Eye (tissue), 1 donor: Measurements from ENCODE around the gene C2CD2.
"Not testable (repeated sequence)": the region's sequence is repeated elsewhere in the genome, so short reads cannot be mapped to it uniquely, and the experiment has no call there.

Source experiments
- DNase-seq: peaks from one replicate; pipeline ENCODE4 v3.0.0-alpha.2; 2015

The C2CD2 gene

DNA sequence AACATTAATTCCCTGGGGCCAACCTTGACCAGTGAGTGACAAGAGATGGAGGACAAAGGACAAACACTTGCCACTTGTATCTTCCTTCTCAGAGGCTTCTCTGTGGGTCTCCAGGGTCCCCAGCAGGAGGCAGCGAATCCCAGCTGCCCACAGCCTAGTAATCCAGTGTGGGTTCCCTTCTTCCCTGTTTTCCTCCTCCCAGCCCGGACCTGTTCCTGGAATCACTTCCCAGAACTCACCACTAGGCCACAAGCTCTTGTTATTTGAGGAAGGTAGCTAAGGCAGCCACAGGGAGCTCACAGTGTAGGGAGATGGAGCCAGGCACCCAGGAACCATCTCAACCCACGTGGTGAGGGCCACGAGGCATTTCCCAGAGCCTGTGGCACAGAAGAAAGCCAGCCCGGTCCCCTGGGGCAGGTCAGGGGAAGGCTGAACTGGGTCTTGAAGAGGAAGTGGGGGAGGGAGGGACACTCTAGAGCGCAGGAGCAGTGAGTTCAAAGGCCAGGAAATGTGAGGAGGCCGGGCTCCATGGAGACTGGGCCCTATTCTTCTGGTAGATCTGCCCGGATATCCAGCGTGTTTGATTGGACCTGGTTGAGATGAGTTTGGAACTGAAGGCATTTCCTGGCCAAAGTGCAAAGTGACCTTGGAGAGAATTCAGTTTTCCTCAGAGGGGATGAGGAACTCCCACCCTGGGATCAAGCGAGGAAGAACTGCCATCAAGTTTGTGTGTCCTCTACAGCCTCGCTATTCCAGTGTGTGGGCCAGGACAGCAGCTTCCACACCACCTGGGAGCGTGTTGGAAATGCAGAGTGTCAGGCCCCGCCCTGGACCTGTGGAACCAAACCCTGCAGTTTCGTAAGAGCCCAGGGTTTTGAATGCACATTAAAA lies 20.3 kb upstream of the C2CD2 start:
- DNase-seq = no peak

- no peak for DNase-seq
These were observed 19.6 kb upstream of the C2CD2 start for GRCh38 chr21:41973427-41973831.

- DNase-seq = no peak
These were observed 18.8 kb upstream of the C2CD2 start for GRCh38 chr21:41972511-41973205.

- no peak for DNase-seq
These were observed 18.1 kb upstream of the C2CD2 start for GRCh38 chr21:41971891-41972290.

DNA sequence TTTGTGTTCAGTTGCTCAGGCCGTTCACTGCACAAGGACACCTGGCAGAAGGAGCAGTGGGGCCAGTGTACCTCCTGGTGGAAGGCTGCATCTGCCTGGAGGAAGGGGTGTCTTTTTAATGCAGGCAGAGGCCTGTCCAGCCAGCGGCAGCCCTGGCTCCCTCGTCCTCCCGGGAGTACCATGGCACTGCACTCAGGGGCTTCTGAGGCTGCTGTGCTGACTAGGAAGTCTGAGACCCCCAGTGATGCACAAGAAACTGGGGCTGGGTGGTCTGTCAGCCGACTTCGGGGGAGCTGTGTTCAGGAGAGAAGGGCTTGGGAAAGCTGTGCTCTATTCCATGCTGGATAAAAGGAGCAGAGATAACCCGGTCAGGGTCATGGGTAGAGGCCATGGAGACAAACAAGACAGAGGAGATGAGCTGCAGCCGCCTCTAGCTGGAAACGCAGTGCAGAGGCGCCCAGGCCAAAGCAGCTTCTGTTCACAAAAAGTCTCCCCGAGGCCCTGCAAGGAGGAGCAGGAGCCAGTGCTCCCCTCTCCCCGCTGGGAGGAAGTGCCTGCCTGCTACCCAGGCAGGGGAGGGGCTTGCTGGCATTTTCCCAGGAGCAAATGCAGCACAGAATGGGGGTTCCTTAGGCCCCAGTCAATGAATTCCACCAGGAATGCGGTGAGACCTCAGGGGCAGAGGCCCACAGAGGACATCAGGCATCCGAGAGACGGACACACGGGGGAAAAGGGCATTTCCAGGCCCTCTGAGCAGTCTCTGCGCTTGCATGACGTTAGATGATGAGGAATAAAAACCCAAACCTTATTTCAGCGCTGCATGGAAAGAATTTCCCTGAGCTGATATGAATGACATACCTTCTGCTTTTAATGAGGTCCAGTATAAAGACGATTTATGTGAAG lies 17.2 kb upstream of the C2CD2 start:
- no peak for DNase-seq

- DNase-seq = no peak
These were observed 16.2 kb upstream of the C2CD2 start for GRCh38 chr21:41970106-41970391.

DNA sequence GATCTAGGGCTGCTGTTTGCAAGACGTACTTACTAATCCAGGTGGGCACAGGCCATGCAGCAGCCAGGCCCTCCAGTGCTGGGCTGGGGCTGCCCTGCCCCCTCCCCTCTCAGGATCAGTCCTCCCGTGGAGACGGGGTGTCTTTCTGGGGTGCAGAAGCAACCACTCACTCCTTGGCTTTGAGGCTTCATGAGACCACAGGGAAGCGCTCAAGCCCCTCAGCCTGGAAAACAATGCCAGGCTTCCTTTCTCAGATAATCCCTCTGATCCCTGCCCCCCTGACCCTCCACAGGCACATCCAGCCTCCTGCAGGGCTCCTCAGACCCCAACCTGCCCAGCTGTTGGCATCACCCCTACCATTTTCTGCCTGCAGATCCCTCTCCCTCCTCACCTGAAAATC lies 13.9 kb upstream of the C2CD2 start:
- DNase-seq = no peak

DNA sequence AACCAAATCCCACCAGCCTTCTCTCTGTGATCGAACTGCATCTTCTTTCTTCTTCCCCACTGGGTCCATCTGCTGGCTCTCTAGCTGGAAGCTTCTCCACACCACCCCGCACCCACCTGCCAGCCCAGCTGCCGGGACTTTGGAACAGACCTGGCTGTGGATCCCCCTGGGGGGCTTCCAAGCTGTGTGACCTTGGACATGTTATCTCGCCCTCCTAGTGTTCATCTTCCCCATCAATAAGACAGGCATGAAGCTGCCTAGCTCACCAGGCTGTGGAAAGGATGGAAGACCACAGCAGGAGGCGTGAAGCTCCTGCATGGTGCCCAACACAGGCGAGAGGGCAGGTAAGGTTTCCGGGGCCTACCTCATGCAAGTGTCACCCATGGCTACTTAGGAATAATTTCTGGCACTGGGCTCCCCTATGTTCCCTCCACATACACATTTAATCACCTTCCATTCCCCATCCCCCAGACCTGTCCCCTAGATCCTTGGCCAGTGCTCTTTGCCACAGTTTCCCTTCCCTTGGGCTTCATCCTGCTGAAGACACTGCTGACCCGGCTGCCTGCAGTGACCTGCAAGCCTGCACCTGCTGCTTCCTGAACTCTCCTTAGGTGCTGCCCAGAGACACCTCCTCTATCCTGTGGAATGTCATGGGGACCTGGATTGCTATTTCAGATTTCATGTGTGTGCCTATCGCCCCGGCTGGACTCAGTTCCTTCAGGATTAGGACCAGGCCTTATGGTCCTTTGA lies 13.2 kb upstream of the C2CD2 start:
- DNase-seq = no peak

GRCh38 chr21:41966041-41966833 lies 12.4 kb upstream of the C2CD2 start:
- no peak for DNase-seq

DNA sequence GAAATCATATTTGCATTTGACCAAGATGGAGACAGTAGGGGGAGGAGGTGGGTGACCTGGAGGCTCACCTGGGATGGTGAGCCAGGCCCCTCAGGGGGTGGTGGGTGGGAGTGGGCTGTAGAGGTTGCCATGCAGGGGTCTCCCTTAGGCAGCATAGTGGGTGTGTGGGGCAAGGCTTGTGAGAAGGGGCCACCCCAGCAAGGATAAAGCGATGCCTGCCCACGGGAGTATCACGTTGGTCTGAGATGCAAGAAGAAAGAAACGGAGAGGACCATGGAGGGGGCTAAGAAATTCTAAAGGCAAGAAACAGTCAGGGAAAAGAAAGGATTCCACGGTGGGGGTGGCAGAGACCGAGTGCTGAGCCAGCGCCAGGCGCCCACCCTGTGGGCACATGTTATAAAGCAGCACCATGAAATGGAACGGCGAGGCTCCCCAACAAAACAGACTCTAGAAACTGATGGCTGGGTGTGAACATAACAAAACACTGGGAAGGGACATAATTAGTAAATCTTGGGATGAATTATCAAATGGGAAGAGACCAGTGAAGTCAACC lies 11.7 kb upstream of the C2CD2 start:
- no peak for DNase-seq

DNA sequence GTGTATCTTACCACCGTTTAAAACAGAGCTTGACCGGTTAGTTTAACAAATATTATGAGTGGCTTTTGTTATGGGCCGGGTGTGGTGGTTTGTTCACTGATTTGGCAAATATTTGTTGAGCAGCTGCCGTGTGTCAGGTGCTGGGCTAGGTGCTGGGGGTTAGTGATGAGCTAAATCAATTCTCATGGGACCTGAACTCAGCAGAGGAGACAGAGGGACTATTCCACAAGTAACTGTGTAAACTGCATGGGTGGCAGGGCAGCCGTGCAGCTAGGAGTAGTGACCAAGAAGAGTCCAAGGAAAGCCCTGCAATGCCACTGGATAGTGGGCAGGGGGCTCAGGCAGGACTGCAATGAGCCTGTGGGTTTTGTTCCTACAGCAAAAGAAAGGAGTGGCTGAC lies 11.2 kb upstream of the C2CD2 start:
- DNase-seq = no peak

DNA sequence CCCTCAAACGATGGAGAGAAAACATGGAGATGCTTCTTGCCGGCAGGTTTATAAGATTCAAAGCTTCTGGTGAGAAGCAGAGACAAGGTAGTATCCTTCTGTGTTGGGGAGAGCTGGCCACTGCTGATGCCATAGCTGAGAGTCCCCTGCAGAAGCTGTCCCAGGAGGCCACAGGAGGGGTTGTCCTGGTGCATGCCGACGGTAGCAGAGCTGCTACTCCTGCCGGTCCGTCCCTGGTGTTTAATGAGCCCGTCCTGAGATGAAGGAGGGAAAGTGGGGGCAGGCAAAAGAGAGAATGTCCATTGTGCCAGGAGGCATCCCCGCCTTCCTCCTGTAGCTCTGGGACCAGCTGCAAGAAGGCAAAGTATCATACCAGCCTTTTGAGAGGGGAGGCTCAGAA lies 10.4 kb upstream of the C2CD2 start:
- DNase-seq = no peak

- no peak for DNase-seq
These were observed 8.7 kb upstream of the C2CD2 start for GRCh38 chr21:41962425-41962966.

GRCh38 chr21:41961753-41962152 lies 7.9 kb upstream of the C2CD2 start:
- no peak for DNase-seq

- no peak for DNase-seq
These were observed 7.5 kb upstream of the C2CD2 start for GRCh38 chr21:41961282-41961701.

GRCh38 chr21:41960386-41960785 lies 6.6 kb upstream of the C2CD2 start:
- no peak for DNase-seq

DNA sequence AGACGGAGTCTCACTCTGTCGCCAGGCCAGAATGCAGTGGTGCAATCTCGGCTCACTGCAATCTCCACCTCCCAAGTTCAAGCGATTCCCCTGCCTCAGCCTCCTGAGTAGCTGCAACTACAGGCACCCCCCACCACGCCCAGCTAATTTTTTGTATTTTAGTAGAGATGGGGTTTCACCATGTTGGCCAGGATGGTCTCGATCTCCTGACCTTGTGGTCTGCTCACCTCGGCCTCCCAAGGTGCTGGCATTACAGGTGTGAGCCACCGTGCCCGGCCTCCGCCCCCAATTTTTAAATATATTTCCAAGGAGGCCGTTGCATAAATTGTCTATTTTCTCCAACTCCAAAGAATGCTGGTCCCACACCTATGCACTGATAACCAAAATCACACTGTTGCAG lies 5.9 kb upstream of the C2CD2 start:
- DNase-seq = not testable (repeated sequence)

- DNase-seq = no peak
These were observed 5.2 kb upstream of the C2CD2 start for GRCh38 chr21:41958886-41959563.

DNA sequence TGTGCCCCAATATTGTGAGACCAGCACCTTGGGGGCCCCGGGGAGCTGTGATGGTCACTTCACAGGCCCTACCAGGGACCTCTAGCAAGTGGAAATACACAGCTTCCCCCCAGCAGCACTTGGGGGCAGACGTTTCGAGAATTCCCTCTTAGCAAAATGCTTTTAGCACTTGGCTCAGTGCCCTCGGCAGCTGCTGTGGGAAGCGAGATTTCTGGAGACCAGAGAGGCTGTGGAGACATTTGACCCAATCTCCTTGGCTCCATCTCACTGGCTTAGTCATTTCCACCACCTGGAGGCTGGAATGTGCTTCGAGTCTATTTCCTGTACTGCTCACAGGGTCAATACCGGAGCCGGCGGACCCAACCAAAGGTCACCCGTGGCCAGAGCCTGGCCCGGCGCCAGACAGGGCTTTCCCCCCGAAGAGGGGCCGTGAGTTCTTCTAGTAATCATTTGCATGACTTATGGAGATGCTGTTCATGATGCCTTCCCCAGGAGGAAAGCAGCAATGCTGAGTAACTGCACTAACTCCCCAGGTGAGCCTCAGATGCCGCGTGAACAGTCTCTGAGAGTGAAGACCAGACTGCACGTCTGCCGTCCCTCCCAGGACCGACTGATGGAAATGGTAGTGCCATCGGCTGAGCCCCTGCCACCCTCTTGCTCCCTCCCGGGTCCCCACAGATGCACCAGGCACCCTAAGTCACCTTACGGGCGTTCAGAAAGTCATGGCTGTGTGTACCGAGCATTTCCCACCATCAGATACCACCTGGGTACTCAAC lies 4.4 kb upstream of the C2CD2 start:
- DNase-seq = peak; percentile 69
